ENCODE measurements around the gene CANT1.

- TF ChIP-seq ZMAT3 (CRISPR knock-in tag; conservative IDR thresholded peaks at IDR 0.05) (no peak), EZH2 (conservative IDR thresholded peaks at IDR 0.05; ENCODE audit: low read depth, low read length) (no peak), SALL2 (CRISPR knock-in tag; IDR thresholded peaks at IDR 0.05) (no peak), CERS6 (CRISPR knock-in tag; IDR thresholded peaks at IDR 0.05) (no peak), ZNF230 (CRISPR knock-in tag; IDR thresholded peaks at IDR 0.05) (no peak)
- TF ChIP-seq, protein P1, sequence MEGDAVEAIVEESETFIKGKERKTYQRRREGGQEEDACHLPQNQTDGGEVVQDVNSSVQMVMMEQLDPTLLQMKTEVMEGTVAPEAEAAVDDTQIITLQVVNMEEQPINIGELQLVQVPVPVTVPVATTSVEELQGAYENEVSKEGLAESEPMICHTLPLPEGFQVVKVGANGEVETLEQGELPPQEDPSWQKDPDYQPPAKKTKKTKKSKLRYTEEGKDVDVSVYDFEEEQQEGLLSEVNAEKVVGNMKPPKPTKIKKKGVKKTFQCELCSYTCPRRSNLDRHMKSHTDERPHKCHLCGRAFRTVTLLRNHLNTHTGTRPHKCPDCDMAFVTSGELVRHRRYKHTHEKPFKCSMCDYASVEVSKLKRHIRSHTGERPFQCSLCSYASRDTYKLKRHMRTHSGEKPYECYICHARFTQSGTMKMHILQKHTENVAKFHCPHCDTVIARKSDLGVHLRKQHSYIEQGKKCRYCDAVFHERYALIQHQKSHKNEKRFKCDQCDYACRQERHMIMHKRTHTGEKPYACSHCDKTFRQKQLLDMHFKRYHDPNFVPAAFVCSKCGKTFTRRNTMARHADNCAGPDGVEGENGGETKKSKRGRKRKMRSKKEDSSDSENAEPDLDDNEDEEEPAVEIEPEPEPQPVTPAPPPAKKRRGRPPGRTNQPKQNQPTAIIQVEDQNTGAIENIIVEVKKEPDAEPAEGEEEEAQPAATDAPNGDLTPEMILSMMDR (CRISPR knock-in tag; IDR thresholded peaks at IDR 0.05), result no peak
These were observed 55.9 kb downstream of the CANT1 start for GRCh38 chr17:78953356-78954350.
